Nephron progenitor cell (in vitro differentiated cells): ENCODE data around the gene TMEM207.
A peak's percentile ranks its signal among the peaks of the same experiment; 100 is the strongest.
"Not testable (repeated sequence)": the region's sequence is repeated elsewhere in the genome, so short reads cannot be mapped to it uniquely, and the experiment has no call there.

Experiments
- DNase-seq: peaks from one replicate; pipeline ENCODE4 v3.0.0; 2021
- H3K27ac Mint-ChIP-seq: 2 replicates; pipeline ENCODE4 v1.8.0; 2021; ENCODE audit warnings: mild to moderate bottlenecking, moderate library complexity, mixed read lengths
- H3K27me3 Mint-ChIP-seq: 2 replicates; pipeline ENCODE4 v1.8.0; 2021; ENCODE audit warnings: mild to moderate bottlenecking, low read depth, mixed read lengths; ENCODE audit not compliant: poor library complexity
- H3K36me3 Mint-ChIP-seq: 2 replicates; pipeline ENCODE4 v1.8.0; 2021; ENCODE audit warnings: low read depth, mixed read lengths
- H3K4me1 Mint-ChIP-seq: 2 replicates; pipeline ENCODE4 v1.8.0; 2021; ENCODE audit warnings: mixed read lengths
- H3K4me3 Mint-ChIP-seq: 2 replicates; pipeline ENCODE4 v1.8.0; 2021; ENCODE audit warnings: mild to moderate bottlenecking, moderate library complexity, mixed read lengths
- H3K9me3 Mint-ChIP-seq: 2 replicates; pipeline ENCODE4 v1.8.0; 2021; ENCODE audit warnings: mild to moderate bottlenecking, moderate library complexity, mixed read lengths
- CTCF ChIP-seq: fragments of 200-600 bp; sonication (generic); IDR thresholded peaks from 2 replicates; pipeline ENCODE4 v1.5.0; 2021; ENCODE audit warnings: antibody characterized with exemption

The TMEM207 gene

GRCh38 chr3:190486533-190486864 is 36.8 kb upstream of the TMEM207 start:
- no peak overlapping the region for H3K27ac Mint-ChIP-seq
- H3K27me3 Mint-ChIP-seq, result peaks cover 4% of the 10 kb centered on the region
- no peak for TF ChIP-seq CTCF
- DNase-seq, result no peak
- H3K36me3 Mint-ChIP-seq, result no peaks in the 10 kb centered on the region
- H3K9me3 Mint-ChIP-seq, result no peaks in the 10 kb centered on the region
- peaks cover 19% of the 10 kb centered on the region for H3K4me1 Mint-ChIP-seq
- H3K4me3 Mint-ChIP-seq, result no peak overlapping the region

GRCh38 chr3:190485830-190486532 is 36.3 kb upstream of the TMEM207 start:
- no peak for DNase-seq
- Mint-ChIP-seq H3K9me3 (no peaks in the 10 kb centered on the region), H3K4me3 (no peak overlapping the region), H3K27ac (peak overlapping the region; percentile 68), H3K36me3 (no peaks in the 10 kb centered on the region), H3K4me1 (peaks cover 19% of the 10 kb centered on the region), H3K27me3 (peaks cover 4% of the 10 kb centered on the region)
- no peak for TF ChIP-seq CTCF

- Mint-ChIP-seq H3K27me3 (no peaks in the 10 kb centered on the region), H3K36me3 (no peaks in the 10 kb centered on the region), H3K27ac (no peak overlapping the region), H3K4me3 (no peak overlapping the region), H3K4me1 (peaks cover 14% of the 10 kb centered on the region), H3K9me3 (no peaks in the 10 kb centered on the region)
- no peak for TF ChIP-seq CTCF
- DNase-seq, result no peak
These were observed 32.1 kb upstream of the TMEM207 start for GRCh38 chr3:190481779-190482178.

GRCh38 chr3:190473261-190473660 is 23.6 kb upstream of the TMEM207 start:
- H3K27me3 Mint-ChIP-seq, H3K27ac Mint-ChIP-seq, H3K4me1 Mint-ChIP-seq, H3K36me3 Mint-ChIP-seq, H3K4me3 Mint-ChIP-seq, DNase-seq: not testable (repeated sequence)
- H3K9me3 Mint-ChIP-seq, result peaks cover 27% of the 10 kb centered on the region

GRCh38 chr3:190467922-190468321 is 18.2 kb upstream of the TMEM207 start:
- peaks cover 10% of the 10 kb centered on the region for H3K4me1 Mint-ChIP-seq
- TF ChIP-seq CTCF, result no peak
- H3K36me3 Mint-ChIP-seq, result peaks cover 8% of the 10 kb centered on the region
- no peak overlapping the region for H3K4me3 Mint-ChIP-seq
- no peak for DNase-seq
- H3K9me3 Mint-ChIP-seq, result peaks cover 25% of the 10 kb centered on the region
- H3K27ac Mint-ChIP-seq, result no peak overlapping the region
- peaks cover 5% of the 10 kb centered on the region for H3K27me3 Mint-ChIP-seq

GRCh38 chr3:190458040-190458439 is 8.3 kb upstream of the TMEM207 start:
- no peak overlapping the region for H3K27ac Mint-ChIP-seq
- no peaks in the 10 kb centered on the region for H3K4me1 Mint-ChIP-seq
- DNase-seq, result no peak
- H3K36me3 Mint-ChIP-seq, result no peaks in the 10 kb centered on the region
- TF ChIP-seq CTCF, result no peak
- H3K4me3 Mint-ChIP-seq, result no peak overlapping the region
- H3K9me3 Mint-ChIP-seq, result no peaks in the 10 kb centered on the region
- no peaks in the 10 kb centered on the region for H3K27me3 Mint-ChIP-seq
